22Rv1 (cell line): Measurements from ENCODE around the gene BET1.

Source experiments
- ZFX ChIP-seq: fragments of 450-650 bp; IDR thresholded peaks from 2 replicates; pipeline ENCODE4 v1.6.1; 2017; ENCODE audit warnings: antibody characterized with exemption, borderline replicate concordance
- TF ChIP-seq, protein P1 (sequence below): fragments of 450-650 bp; IDR thresholded peaks from 2 replicates; pipeline ENCODE4 v1.5.1; 2017; ENCODE audit warnings: mild to moderate bottlenecking

DNA sequence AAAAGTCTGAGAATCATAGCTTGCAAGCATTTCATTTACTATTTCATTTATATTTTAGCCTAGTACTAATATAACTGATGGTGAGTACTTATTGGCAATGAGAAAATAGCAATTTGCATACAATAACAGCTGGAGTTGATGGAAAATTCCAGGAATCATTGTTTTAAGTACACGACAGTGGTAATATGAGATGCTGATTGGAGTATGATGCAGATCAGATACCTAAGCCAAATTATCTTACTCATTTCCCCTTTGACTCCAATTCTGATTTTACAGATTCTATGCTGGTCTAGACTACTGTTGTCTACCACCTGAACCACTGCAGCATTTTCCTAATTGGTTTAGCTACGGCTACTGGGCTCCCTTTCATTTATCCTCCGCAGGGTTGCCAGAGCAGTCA is 45.9 kb downstream of the BET1 start:
- TF ChIP-seq, protein P1, sequence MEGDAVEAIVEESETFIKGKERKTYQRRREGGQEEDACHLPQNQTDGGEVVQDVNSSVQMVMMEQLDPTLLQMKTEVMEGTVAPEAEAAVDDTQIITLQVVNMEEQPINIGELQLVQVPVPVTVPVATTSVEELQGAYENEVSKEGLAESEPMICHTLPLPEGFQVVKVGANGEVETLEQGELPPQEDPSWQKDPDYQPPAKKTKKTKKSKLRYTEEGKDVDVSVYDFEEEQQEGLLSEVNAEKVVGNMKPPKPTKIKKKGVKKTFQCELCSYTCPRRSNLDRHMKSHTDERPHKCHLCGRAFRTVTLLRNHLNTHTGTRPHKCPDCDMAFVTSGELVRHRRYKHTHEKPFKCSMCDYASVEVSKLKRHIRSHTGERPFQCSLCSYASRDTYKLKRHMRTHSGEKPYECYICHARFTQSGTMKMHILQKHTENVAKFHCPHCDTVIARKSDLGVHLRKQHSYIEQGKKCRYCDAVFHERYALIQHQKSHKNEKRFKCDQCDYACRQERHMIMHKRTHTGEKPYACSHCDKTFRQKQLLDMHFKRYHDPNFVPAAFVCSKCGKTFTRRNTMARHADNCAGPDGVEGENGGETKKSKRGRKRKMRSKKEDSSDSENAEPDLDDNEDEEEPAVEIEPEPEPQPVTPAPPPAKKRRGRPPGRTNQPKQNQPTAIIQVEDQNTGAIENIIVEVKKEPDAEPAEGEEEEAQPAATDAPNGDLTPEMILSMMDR, result no peak
- no peak for TF ChIP-seq ZFX
